ENCODE data around the gene TNK1. TPM values are rescaled to one million over a fixed set of nuclear protein-coding genes. Genes with fewer than 3 reads are reported as not detected.
A peak's percentile ranks its signal among the peaks of the same experiment; 100 is the strongest.

Gene TNK1
- total RNA-seq, 1 experiment from 2014 or later: 10.1 TPM

DNA sequence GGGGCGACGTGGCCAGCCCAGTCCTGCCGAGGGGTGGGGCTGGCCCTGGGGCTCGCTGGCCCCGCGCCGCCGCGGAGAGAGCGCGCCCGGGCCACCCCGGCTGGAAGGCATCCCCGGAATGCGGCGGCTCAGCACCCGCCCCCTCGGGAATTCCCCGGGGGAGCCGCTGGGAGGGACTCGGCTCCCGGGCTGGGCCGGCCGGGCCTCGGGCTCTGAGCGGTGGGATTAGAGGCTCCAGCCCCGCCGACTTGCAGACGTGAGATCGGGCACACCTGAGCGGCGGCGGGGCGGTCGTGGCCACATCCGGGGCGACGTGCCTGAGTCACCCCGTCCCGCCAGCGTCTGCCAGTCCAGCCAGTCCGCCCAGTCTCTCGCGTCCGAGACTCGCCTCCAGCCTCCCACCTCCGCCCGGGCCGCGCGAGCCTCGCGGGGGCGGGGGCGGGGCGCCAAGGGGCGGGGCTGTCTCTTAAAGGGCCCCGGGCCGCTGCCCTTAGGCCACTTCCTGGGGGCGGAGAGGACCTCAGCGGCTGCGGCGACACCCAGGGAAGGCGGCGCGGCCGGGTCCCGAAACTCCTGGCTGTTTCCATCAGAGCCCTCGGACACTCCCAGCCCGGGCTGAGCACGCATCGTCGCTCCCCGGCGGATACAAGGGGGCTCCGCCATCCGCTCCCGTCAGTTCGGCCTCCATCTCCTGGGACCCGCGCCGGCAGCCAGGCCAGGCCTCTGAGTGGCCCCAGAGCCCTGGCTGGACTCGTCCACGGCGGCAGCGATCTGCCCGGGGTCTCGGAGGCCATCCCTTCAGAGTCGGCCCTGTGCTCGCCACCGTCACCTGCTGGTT, 29.0 kb upstream of the TNK1 start, which contains the start of gene KCTD11:
TSS of gene KCTD11 (plus strand) at position 498 of the 838 bp plus-strand sequence.
- no peak within 1 kb of the TSS for H4K8ac ChIP-seq (replicated peaks; ENCODE audit: insufficient read length, low read depth, low read length)
- no peak within 1 kb of the TSS for H3T11ph ChIP-seq (ENCODE audit: low read length)
- H2BK15ac ChIP-seq (ENCODE audit: low read depth, low read length): no peak within 1 kb of the TSS
- no peak within 1 kb of the TSS for H2BK12ac ChIP-seq (ENCODE audit: insufficient read length, low read depth, low read length)
- H3K4me1 Mint-ChIP-seq: peaks cover 29 to 37% of the 10 kb centered on the region in 2 experiments
- peak within 1 kb of the TSS; percentile 74 for H3K14ac ChIP-seq (ENCODE audit: insufficient read depth, low read length)
- no CpG with 5 or more reads among the region's 91 CpGs for WGBS (ENCODE audit: extremely low coverage, insufficient read length, low lambda C conversion rate)
- no peak within 1 kb of the TSS for H2BK20ac ChIP-seq (ENCODE audit: low read depth, low read length, poor library complexity, severe bottlenecking)
- H3K27ac Mint-ChIP-seq: peak within 1 kb of the TSS in 2 of 3 experiments; percentile 47 to 89; a peak in 3 of 7 replicates
- H2BK120ac ChIP-seq (ENCODE audit: low read depth, low read length, poor library complexity, severe bottlenecking): no peak within 1 kb of the TSS
- H4K91ac ChIP-seq (ENCODE audit: insufficient read length, low read depth, low read length): no peak within 1 kb of the TSS
- H3K4me1 ChIP-seq (ENCODE audit: insufficient read depth, low read length): 0 out of 2 replicates have a peak, but pooled peaks cover 2% of the 10 kb centered on the region
- H3K4me2 ChIP-seq (ENCODE audit: insufficient read depth, insufficient read length, low read length): peak within 1 kb of the TSS; percentile 50
- peaks cover 12% of the 10 kb centered on the region for H3K23me2 ChIP-seq (ENCODE audit: insufficient read length, low read depth, low read length, poor library complexity, severe bottlenecking)
- peak; percentile 92 for DNase-seq
- H3K9me3 Mint-ChIP-seq: no peaks in the 10 kb centered on the region
- no peaks in the 10 kb centered on the region for H4K20me1 ChIP-seq (ENCODE audit: control insufficient read depth, insufficient read depth, insufficient read length)
- H3K9ac ChIP-seq (ENCODE audit: extremely low read depth, insufficient read length, low read length): peak within 1 kb of the TSS; percentile 8
- H2AK5ac ChIP-seq (ENCODE audit: insufficient read length, low read length): no peak within 1 kb of the TSS
- H3K23ac ChIP-seq (ENCODE audit: insufficient read length, low read depth, low read length): no peak within 1 kb of the TSS
- no peaks in the 10 kb centered on the region; a peak in 1 of 7 replicates for H3K36me3 Mint-ChIP-seq (ENCODE audit: insufficient read depth in 1 of 3, low read depth in 3 of 3)
- H4K5ac ChIP-seq (ENCODE audit: insufficient read length, low read depth, low read length): no peak within 1 kb of the TSS
- no peak within 1 kb of the TSS for H3K4ac ChIP-seq (ENCODE audit: low read depth, low read length)
- H3K4me3 Mint-ChIP-seq: peak within 1 kb of the TSS; percentile 77 to 88
- H3K27ac ChIP-seq (ENCODE audit: insufficient read length, low read depth, low read length): no peak within 1 kb of the TSS
- H3K27me3 ChIP-seq (ENCODE audit: insufficient read depth, low read length): no peaks in the 10 kb centered on the region
- no peak within 1 kb of the TSS for H3K56ac ChIP-seq (ENCODE audit: insufficient read length, low read depth, low read length)
- H2AFZ ChIP-seq (ENCODE audit: low read length): no peak within 1 kb of the TSS
- H3K9me3 ChIP-seq (ENCODE audit: control insufficient read depth, low read depth, low read length): no peaks in the 10 kb centered on the region
- no peaks in the 10 kb centered on the region; the same call in 1 of the 2 replicates for H3K79me2 ChIP-seq (ENCODE audit: insufficient read depth, low read length)
- peak within 1 kb of the TSS; percentile 54 for H3K18ac ChIP-seq (ENCODE audit: insufficient read length, low read depth, low read length)
- H3K79me1 ChIP-seq (ENCODE audit: insufficient read depth, low read depth, low read length, poor library complexity, severe bottlenecking): no peaks in the 10 kb centered on the region
- H2BK5ac ChIP-seq (ENCODE audit: insufficient read length, low read length): no peak within 1 kb of the TSS
- H3K27me3 Mint-ChIP-seq (ENCODE audit: low read depth): peaks cover 8% of the 10 kb centered on the region
- TF ChIP-seq CTCF (conservative IDR thresholded peaks at IDR 0.05): no peak; the same call in 2 of the 3 replicates

Data from H9 (cell line).